HG03045 (cell line): ENCODE data around the gene UNK.
"Not testable (repeated sequence)": the region's sequence is repeated elsewhere in the genome, so short reads cannot be mapped to it uniquely, and the experiment has no call there.

Experiments used
- ATAC-seq: cut with Tn5 transposase; IDR thresholded peaks from one replicate; pipeline ENCODE4 v1.9.1; 2021; ENCODE audit warnings: mild to moderate bottlenecking, moderate library complexity; ENCODE audit not compliant: unreplicated experiment

The UNK gene

GRCh38 chr17:75754378-75755204 lies 30.0 kb upstream of the UNK start:
- no peak for ATAC-seq

- no peak for ATAC-seq
Measured at GRCh38 chr17:75755205-75755901, 29.3 kb upstream of the UNK start.

- no peak for ATAC-seq
Measured at GRCh38 chr17:75755990-75756389, 28.6 kb upstream of the UNK start.

GRCh38 chr17:75756451-75757085 lies 28.0 kb upstream of the UNK start:
- no peak for ATAC-seq

GRCh38 chr17:75757086-75757681 lies 27.4 kb upstream of the UNK start:
- no peak for ATAC-seq

GRCh38 chr17:75758131-75758905 lies 26.3 kb upstream of the UNK start:
- no peak for ATAC-seq

GRCh38 chr17:75759457-75759856 lies 25.1 kb upstream of the UNK start:
- no peak for ATAC-seq

GRCh38 chr17:75759978-75760640 lies 24.5 kb upstream of the UNK start:
- not testable (repeated sequence) for ATAC-seq

- no peak for ATAC-seq
Measured at GRCh38 chr17:75762513-75763268, 21.9 kb upstream of the UNK start.

- ATAC-seq = no peak
Measured at GRCh38 chr17:75763269-75763607, 21.4 kb upstream of the UNK start.

GRCh38 chr17:75763613-75764416 lies 20.8 kb upstream of the UNK start:
- no peak for ATAC-seq

GRCh38 chr17:75764417-75764710 lies 20.2 kb upstream of the UNK start:
- ATAC-seq = no peak

- peak; percentile 60 for ATAC-seq
Measured at GRCh38 chr17:75764711-75765421, 19.7 kb upstream of the UNK start, which contains the start of gene GALK1. Gene GALK1 (minus strand): TSS chr17:75765192. CDS start chr17:75765136, 56 bp downstream.

- no peak for ATAC-seq
Measured at GRCh38 chr17:75765981-75766380, 18.6 kb upstream of the UNK start.

GRCh38 chr17:75767881-75768280 lies 16.7 kb upstream of the UNK start:
- no peak for ATAC-seq

- ATAC-seq = no peak
Measured at GRCh38 chr17:75769536-75769935, 15.1 kb upstream of the UNK start.

GRCh38 chr17:75771334-75772281 lies 13.0 kb upstream of the UNK start:
- no peak for ATAC-seq
